Vagina (tissue), 2 donors: Measurements from ENCODE around the gene DNTT. TPM values are rescaled to one million over a fixed set of nuclear protein-coding genes. Genes with fewer than 3 reads are reported as not detected.

Experiments
- DNase-seq, 2 donors: peaks; one replicate each; pipeline ENCODE4 v3.0.0-alpha.2; 2017; ENCODE audit errors: extremely low spot score in 2 of 2
- H3K27ac ChIP-seq: fragments of 200-600 bp; sonication (generic); one replicate; pipeline ENCODE4 v1.5.1; 2019
- H3K27me3 ChIP-seq: fragments of 200-600 bp; sonication (generic); one replicate; pipeline ENCODE4 v1.5.1; 2019
- H3K36me3 ChIP-seq, 2 donors: fragments of 200-600 bp; sonication (generic); one replicate each; pipeline ENCODE4 v1.5.1; 2017 to 2019
- H3K4me1 ChIP-seq: fragments of 200-600 bp; sonication (generic); one replicate; pipeline ENCODE4 v1.5.1; 2019
- H3K4me3 ChIP-seq, 2 donors: fragments of 200-600 bp; sonication (generic); 1 replicate in 1 of 2; 2 replicates in 1 of 2; pipeline ENCODE4 v1.5.1; 2016 to 2019
- H3K9me3 ChIP-seq: fragments of 200-600 bp; sonication (generic); one replicate; pipeline ENCODE4 v1.5.1; 2019
- POLR2A ChIP-seq, 2 donors: fragments of 450-650 bp; IDR thresholded peaks; one replicate each; pipeline ENCODE4 v1.6.1; 2017; ENCODE audit warnings: antibody characterized with exemption in 2 of 2, mild to moderate bottlenecking in 2 of 2, moderate library complexity in 2 of 2
- POLR2AphosphoS5 ChIP-seq, 2 donors: sonication (generic); formaldehyde crosslinking; IDR thresholded peaks; one replicate each; pipeline ENCODE4 v1.9.0; 2017; ENCODE audit warnings: antibody characterized with exemption in 2 of 2, mild to moderate bottlenecking in 2 of 2, low read depth in 1 of 2; ENCODE audit not compliant: insufficient read depth in 1 of 2
- intact Hi-C: fragments of 100-400 bp; cut with DNase I; formaldehyde crosslinking; loops from one replicate; pipeline ENCODE4 v1.15.1; 2023
- total RNA-seq: library from RNA; depleted of rRNA; stranded (reverse); fragments of >200 nt; gene quantifications from one replicate; pipeline ENCODE4 v1.2.3, GENCODE V29; 2016
- TF ChIP-seq, protein P1 (sequence below), 3 experiments: fragments of 450-650 bp in 2 of 3; fragments of 200-600 bp in 1 of 3; sonication (generic) in 1 of 3; IDR thresholded peaks; one replicate each; pipeline ENCODE4 v1.5.1; 2017 to 2019; ENCODE audit warnings: antibody characterized with exemption in 3 of 3, mild to moderate bottlenecking in 2 of 3, moderate library complexity in 2 of 3

DNTT gene
- total RNA-seq, 1 donor from 2014 or later = not detected

DNA sequence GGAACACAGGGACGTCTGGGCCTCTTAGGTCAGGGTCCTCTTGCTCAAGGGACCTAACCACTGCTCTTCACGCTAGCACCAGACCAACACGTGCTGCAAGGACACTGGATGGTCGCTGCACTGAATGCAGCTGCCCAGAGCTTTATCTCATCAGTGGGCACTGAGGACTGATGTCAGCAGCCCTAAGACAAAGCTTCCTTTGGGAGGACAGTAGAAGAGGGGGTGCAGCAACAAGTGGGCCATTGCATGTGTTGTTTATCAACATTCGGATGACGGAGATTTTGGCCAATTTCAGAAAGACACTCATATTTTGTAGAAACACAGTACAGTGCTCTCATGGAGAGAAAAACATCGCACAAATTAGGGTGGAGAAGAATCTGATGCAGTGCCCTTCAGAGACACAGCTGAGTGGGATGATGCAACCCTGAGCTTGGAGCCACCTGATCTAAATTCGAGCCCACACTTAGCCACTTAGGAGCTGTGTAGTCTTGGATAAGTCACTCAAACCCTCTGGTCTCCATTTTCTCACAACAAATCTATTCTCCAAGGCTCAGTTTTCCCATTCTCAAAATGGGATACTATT, 52.9 kb downstream of the DNTT start:
- no peak overlapping the region for H3K4me3 ChIP-seq
- H3K27me3 ChIP-seq = no peaks in the 10 kb centered on the region
- no peaks in the 10 kb centered on the region for H3K36me3 ChIP-seq
- TF ChIP-seq POLR2AphosphoS5 (IDR thresholded peaks at IDR 0.05; ENCODE audit: insufficient read depth in 1 of 2, low read depth in 1 of 2) (no peak), POLR2A (IDR thresholded peaks at IDR 0.05) (no peak)
- TF ChIP-seq, protein P1, sequence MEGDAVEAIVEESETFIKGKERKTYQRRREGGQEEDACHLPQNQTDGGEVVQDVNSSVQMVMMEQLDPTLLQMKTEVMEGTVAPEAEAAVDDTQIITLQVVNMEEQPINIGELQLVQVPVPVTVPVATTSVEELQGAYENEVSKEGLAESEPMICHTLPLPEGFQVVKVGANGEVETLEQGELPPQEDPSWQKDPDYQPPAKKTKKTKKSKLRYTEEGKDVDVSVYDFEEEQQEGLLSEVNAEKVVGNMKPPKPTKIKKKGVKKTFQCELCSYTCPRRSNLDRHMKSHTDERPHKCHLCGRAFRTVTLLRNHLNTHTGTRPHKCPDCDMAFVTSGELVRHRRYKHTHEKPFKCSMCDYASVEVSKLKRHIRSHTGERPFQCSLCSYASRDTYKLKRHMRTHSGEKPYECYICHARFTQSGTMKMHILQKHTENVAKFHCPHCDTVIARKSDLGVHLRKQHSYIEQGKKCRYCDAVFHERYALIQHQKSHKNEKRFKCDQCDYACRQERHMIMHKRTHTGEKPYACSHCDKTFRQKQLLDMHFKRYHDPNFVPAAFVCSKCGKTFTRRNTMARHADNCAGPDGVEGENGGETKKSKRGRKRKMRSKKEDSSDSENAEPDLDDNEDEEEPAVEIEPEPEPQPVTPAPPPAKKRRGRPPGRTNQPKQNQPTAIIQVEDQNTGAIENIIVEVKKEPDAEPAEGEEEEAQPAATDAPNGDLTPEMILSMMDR (IDR thresholded peaks at IDR 0.05) = no peak
- intact Hi-C loops = no loop called here
- DNase-seq = no peak
- H3K9me3 ChIP-seq = no peaks in the 10 kb centered on the region
- no peaks in the 10 kb centered on the region for H3K4me1 ChIP-seq
- no peak overlapping the region for H3K27ac ChIP-seq

DNA sequence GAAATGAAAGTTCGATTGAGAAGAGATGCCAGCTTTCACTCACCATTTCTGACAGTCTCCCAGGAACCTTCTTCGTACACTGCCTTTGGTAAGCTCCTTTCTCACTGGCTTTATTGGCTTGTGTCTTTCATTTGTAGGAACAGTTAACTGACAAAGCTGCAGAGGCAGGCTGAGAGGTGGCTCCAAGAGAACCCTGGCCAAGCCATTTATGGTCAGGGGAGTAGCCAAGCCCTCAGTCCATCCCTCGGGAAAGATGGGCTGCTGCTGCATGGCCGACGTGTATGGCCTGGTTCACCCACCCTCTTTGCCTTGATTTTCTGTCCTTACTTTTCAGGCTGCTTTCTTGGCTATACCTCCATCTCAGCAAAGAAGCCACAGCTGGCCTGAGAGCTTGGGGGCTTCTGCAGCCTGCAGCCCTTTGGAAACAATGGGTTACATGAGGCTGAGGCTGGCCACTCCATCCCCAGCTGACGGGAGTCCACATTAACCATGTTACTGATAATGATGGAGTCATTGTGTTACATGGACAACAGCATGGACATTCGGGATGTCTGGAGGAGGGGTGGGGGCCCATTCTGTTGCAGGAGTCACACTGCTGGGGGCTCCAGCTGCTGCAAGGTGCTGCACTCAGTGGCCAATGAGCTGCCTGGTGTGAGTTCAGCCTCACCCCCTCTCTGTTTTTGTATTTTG, 54.8 kb downstream of the DNTT start, which contains the start of gene OPALIN:
Gene OPALIN, minus strand, starts transcription at position 152 of the 690 bp plus-strand sequence. Its CDS starts 106 bp downstream, at position 46.
- no peak for TF ChIP-seq POLR2AphosphoS5 (IDR thresholded peaks at IDR 0.05; ENCODE audit: insufficient read depth in 1 of 2, low read depth in 1 of 2)
- TF ChIP-seq, protein P1 (IDR thresholded peaks at IDR 0.05) = no peak
- no peak for TF ChIP-seq POLR2A (IDR thresholded peaks at IDR 0.05)
- no peak within 1 kb of the TSS for H3K4me3 ChIP-seq
- no peaks in the 10 kb centered on the region for H3K36me3 ChIP-seq
- intact Hi-C loops = no loop called here
- H3K27me3 ChIP-seq = no peaks in the 10 kb centered on the region
- no peak for DNase-seq
- H3K27ac ChIP-seq = no peak within 1 kb of the TSS
- H3K4me1 ChIP-seq = no peaks in the 10 kb centered on the region
- H3K9me3 ChIP-seq = no peaks in the 10 kb centered on the region

DNA sequence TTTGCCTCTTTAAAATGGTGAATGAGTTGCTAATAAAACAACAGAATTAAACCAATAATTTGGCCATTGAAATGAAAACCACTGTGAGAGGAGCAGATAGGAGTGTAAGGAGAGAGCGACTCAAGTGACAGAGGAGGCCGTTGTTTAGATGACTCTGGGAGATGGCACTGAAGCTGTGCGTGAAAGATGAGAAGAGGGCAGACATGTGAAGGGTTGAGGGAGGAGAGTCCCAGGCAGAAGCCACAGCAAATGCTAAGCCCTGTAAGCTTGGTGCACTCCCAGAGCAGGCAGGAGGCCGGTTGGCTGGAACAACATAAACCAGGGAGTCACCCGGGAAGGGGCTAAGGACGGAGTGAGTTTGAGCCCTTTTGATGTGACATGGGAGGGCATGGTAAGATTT, 55.4 kb downstream of the DNTT start:
- Histone ChIP-seq H3K4me3 (no peak overlapping the region), H3K36me3 (no peaks in the 10 kb centered on the region), H3K27me3 (no peaks in the 10 kb centered on the region), H3K4me1 (no peaks in the 10 kb centered on the region), H3K9me3 (no peaks in the 10 kb centered on the region), H3K27ac (no peak overlapping the region)
- DNase-seq = no peak
- TF ChIP-seq, protein P1 (IDR thresholded peaks at IDR 0.05) = no peak
- TF ChIP-seq POLR2A (IDR thresholded peaks at IDR 0.05) (no peak), POLR2AphosphoS5 (IDR thresholded peaks at IDR 0.05; ENCODE audit: insufficient read depth in 1 of 2, low read depth in 1 of 2) (no peak)
- intact Hi-C loops = no loop called here

DNA sequence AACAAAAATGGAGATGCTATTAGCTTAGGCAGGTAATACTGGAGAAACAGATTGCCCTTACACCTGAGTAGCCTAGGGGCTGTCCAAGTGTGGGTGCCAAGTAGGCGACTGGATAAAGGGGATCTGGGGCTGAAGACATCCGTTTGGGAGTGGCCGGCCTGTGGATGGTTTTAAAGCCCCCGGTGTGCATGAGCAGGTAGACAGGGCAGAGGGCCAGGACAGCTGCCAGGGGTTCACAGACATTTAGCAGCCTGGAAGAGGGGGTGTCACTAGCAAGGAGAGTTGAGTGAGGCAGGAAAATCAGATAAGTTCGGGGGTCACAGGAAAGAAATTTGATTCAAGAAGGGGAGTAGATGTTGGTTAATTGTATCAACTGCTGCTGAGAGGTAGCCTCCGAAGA, 56.1 kb downstream of the DNTT start:
- no peaks in the 10 kb centered on the region for H3K36me3 ChIP-seq
- no peak for DNase-seq
- no peak overlapping the region for H3K27ac ChIP-seq
- TF ChIP-seq POLR2A (IDR thresholded peaks at IDR 0.05) = no peak
- TF ChIP-seq, protein P1 (IDR thresholded peaks at IDR 0.05) = no peak
- TF ChIP-seq POLR2AphosphoS5 (IDR thresholded peaks at IDR 0.05; ENCODE audit: insufficient read depth in 1 of 2, low read depth in 1 of 2) = no peak
- intact Hi-C loops = no loop called here
- H3K27me3 ChIP-seq = no peaks in the 10 kb centered on the region
- H3K4me3 ChIP-seq = no peak overlapping the region
- no peaks in the 10 kb centered on the region for H3K9me3 ChIP-seq
- H3K4me1 ChIP-seq = no peaks in the 10 kb centered on the region

DNA sequence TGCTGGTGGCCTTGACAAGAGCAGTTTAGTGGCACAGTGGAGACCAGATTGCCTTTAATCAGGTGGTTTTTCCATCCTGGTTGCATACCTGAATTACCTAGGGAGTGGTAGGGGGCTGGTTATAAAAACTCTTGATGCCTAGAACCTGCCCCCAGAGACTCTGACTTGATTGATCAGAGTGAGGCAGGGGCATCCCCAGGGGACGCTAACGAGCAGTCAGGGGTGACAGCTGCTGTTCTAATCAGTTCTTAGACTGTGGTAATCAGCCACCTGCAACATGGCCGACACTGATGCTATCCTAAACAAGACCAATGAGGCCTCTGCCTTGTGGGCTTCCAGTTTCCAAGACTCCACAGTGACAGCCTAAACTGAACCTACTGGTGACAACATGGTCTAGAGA, 56.5 kb downstream of the DNTT start:
- Histone ChIP-seq H3K27ac (no peak overlapping the region), H3K9me3 (no peaks in the 10 kb centered on the region), H3K4me3 (no peak overlapping the region), H3K27me3 (no peaks in the 10 kb centered on the region), H3K36me3 (no peaks in the 10 kb centered on the region), H3K4me1 (no peaks in the 10 kb centered on the region)
- intact Hi-C loops = no loop called here
- TF ChIP-seq POLR2A (IDR thresholded peaks at IDR 0.05) = no peak
- TF ChIP-seq, protein P1 (IDR thresholded peaks at IDR 0.05) = no peak
- TF ChIP-seq POLR2AphosphoS5 (IDR thresholded peaks at IDR 0.05; ENCODE audit: insufficient read depth in 1 of 2, low read depth in 1 of 2) = no peak
- DNase-seq = no peak
